Putamen (tissue), 1 donor: ENCODE measurements around the gene GNB5.
"Not testable (repeated sequence)": the region's sequence is repeated elsewhere in the genome, so short reads cannot be mapped to it uniquely, and the experiment has no call there.

Source experiments
- DNase-seq: peaks from one replicate; pipeline ENCODE4 v3.0.0-alpha.2; 2016; ENCODE audit warnings: low spot score

The GNB5 gene

GRCh38 chr15:52191207-52191606, at the start of gene GNB5:
GNB5 (minus strand) TSS chr15:52191392; CDS start chr15:52184676, 6,716 bp downstream.
- DNase-seq, result no peak

- no peak for DNase-seq
These were observed 49.0 kb upstream of the GNB5 start for GRCh38 chr15:52240166-52240565.

GRCh38 chr15:52238989-52239525, 47.9 kb upstream of the GNB5 start:
- not testable (repeated sequence) for DNase-seq

- DNase-seq, result no peak
These were observed 47.0 kb upstream of the GNB5 start for GRCh38 chr15:52238149-52238548.

- no peak for DNase-seq
These were observed 44.8 kb upstream of the GNB5 start for GRCh38 chr15:52236013-52236412.

GRCh38 chr15:52234596-52235541, 43.7 kb upstream of the GNB5 start:
- no peak for DNase-seq

GRCh38 chr15:52233405-52233804, 42.2 kb upstream of the GNB5 start:
- no peak for DNase-seq

- DNase-seq, result no peak
These were observed 41.1 kb upstream of the GNB5 start for GRCh38 chr15:52232327-52232726.

- no peak for DNase-seq
These were observed 38.9 kb upstream of the GNB5 start for GRCh38 chr15:52230073-52230472.

GRCh38 chr15:52228921-52229320, 37.7 kb upstream of the GNB5 start:
- no peak for DNase-seq

- DNase-seq, result peak; percentile 60
These were observed 36.3 kb upstream of the GNB5 start for GRCh38 chr15:52227456-52227855.

- no peak for DNase-seq
These were observed 34.0 kb upstream of the GNB5 start for GRCh38 chr15:52225230-52225629.

GRCh38 chr15:52224211-52224610, 33.0 kb upstream of the GNB5 start:
- no peak for DNase-seq

GRCh38 chr15:52221730-52222129, 30.5 kb upstream of the GNB5 start:
- no peak for DNase-seq

- DNase-seq, result no peak
These were observed 29.9 kb upstream of the GNB5 start for GRCh38 chr15:52220937-52221660.

- no peak for DNase-seq
These were observed 29.1 kb upstream of the GNB5 start for GRCh38 chr15:52220251-52220650.

- no peak for DNase-seq
These were observed 27.6 kb upstream of the GNB5 start for GRCh38 chr15:52218816-52219215.

- no peak for DNase-seq
These were observed 27.2 kb upstream of the GNB5 start for GRCh38 chr15:52218371-52218770.

- DNase-seq, result no peak
These were observed 26.0 kb upstream of the GNB5 start for GRCh38 chr15:52217186-52217585.

- DNase-seq, result no peak
These were observed 23.4 kb upstream of the GNB5 start for GRCh38 chr15:52214553-52214952.

- no peak for DNase-seq
These were observed 22.0 kb upstream of the GNB5 start for GRCh38 chr15:52213206-52213605.

GRCh38 chr15:52208306-52208946, 17.2 kb upstream of the GNB5 start:
- peak; percentile 32 for DNase-seq
